ENCODE results near the gene EMX1.

EMX1 gene

DNA sequence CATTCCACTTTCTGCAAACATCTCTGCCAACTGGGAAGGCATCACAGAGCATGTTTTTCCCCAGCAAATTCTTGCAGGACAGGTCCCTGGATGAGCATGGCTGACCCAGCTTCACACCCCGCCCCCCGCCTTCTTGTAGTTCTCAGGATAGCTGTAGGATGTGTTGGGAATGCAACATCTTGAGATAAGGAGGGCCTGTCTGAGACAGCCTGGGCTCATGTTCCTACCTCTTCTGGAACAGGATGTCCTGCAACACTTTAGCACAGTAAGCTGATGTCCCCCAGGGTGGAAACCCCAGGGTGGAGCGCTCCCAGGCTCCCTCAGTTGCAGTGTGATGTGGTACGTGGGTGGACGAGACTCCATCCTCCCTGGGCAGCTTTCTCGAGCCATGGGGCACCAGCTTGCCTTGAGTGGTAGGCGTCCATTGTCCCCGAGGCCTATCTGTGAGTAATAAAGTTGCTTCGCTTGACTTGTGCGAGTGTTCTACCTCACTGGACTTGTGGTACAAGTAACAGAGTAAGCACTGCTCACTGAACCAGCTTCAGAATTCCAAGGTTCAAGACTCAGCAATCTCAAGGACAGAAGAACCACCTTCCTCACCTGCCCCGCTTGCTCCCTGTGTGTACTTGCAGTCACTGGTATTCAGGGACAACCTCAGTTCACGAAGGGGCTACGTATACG lies 48.6 kb downstream of the EMX1 start:
- no peaks in the 10 kb centered on the region for H3K27me3 ChIP-seq (ENCODE audit: insufficient read depth, low read depth)
- no peak for TF ChIP-seq CTCF (conservative IDR thresholded peaks at IDR 0.05; ENCODE audit: low read depth, low read length)
- H2AFZ ChIP-seq (ENCODE audit: low read depth), result no peak overlapping the region
- H3K4me3 ChIP-seq (IDR thresholded peaks at IDR 0.05; ENCODE audit: insufficient read depth, low read depth, low read length), result no peak overlapping the region
- no peaks in the 10 kb centered on the region for H3K79me2 ChIP-seq (ENCODE audit: insufficient read depth, low read depth)
- no peak overlapping the region for H3K4me2 ChIP-seq
- H3K9ac ChIP-seq, result no peak overlapping the region
- H4K20me1 ChIP-seq (ENCODE audit: insufficient read depth), result no peaks in the 10 kb centered on the region
- no peaks in the 10 kb centered on the region for H3K4me1 ChIP-seq (ENCODE audit: low read depth, poor library complexity, severe bottlenecking)
- no peak overlapping the region for H3K27ac ChIP-seq
- H3K36me3 ChIP-seq (ENCODE audit: insufficient read depth), result no peaks in the 10 kb centered on the region

GRCh38 chr2:72968286-72968685 lies 51.0 kb downstream of the EMX1 start:
- Histone ChIP-seq H3K27me3 (ENCODE audit: insufficient read depth, low read depth) (no peaks in the 10 kb centered on the region), H4K20me1 (ENCODE audit: insufficient read depth) (no peaks in the 10 kb centered on the region), H3K27ac (no peak overlapping the region), H3K9ac (no peak overlapping the region), H3K36me3 (ENCODE audit: insufficient read depth) (no peaks in the 10 kb centered on the region), H3K4me3 (IDR thresholded peaks at IDR 0.05; ENCODE audit: insufficient read depth, low read depth, low read length) (no peak overlapping the region), H2AFZ (ENCODE audit: low read depth) (no peak overlapping the region), H3K4me2 (no peak overlapping the region), H3K4me1 (ENCODE audit: low read depth, poor library complexity, severe bottlenecking) (no peaks in the 10 kb centered on the region), H3K79me2 (ENCODE audit: insufficient read depth, low read depth) (no peaks in the 10 kb centered on the region)
- no peak for TF ChIP-seq CTCF (conservative IDR thresholded peaks at IDR 0.05; ENCODE audit: low read depth, low read length)

DNA sequence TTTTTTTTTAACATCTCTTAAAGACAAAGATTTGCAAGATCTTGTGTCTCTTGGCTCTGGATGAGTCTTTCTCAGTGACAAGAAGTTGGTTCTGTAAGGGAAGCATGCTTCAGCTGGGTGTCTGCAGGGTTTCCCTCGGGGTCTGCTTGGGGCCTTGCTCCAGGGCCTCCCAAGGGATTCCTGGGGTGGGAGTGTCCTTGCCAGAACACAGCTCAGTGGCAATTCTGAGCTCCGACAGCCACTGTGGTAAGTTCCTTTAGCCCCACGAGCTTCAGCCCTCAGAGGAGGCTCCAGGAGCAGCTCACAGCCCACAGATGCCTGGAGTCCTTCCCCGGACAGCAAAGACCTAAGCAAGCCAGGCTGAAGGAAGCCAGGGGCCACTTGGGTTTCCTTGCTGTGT lies 52.4 kb downstream of the EMX1 start:
- Histone ChIP-seq H3K27ac (no peak overlapping the region), H3K4me2 (no peak overlapping the region), H3K4me3 (IDR thresholded peaks at IDR 0.05; ENCODE audit: insufficient read depth, low read depth, low read length) (no peak overlapping the region), H2AFZ (ENCODE audit: low read depth) (no peak overlapping the region), H4K20me1 (ENCODE audit: insufficient read depth) (no peaks in the 10 kb centered on the region), H3K9ac (no peak overlapping the region), H3K4me1 (ENCODE audit: low read depth, poor library complexity, severe bottlenecking) (no peaks in the 10 kb centered on the region), H3K79me2 (ENCODE audit: insufficient read depth, low read depth) (no peaks in the 10 kb centered on the region), H3K36me3 (ENCODE audit: insufficient read depth) (no peaks in the 10 kb centered on the region), H3K27me3 (ENCODE audit: insufficient read depth, low read depth) (no peaks in the 10 kb centered on the region)
- TF ChIP-seq CTCF (conservative IDR thresholded peaks at IDR 0.05; ENCODE audit: low read depth, low read length), result no peak

DNA sequence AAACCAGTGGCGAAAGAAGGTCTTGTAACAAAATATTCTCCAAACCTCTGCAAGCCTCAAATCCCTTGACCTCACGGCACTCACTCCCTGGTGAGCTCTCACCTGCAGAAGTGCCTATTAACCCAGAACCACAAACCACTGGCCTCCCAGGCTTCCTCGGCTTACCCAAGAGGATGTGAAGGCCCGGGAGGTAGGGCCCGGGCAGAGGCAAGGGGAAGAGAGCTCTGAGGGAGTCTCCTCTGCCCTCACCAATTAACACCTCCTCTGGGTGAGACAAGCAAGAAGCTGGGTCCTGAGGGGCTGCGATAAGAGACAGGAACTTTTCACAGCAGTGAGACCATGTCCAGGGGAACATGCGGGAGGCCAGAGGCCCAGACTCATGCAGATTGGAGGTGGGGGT lies 53.7 kb downstream of the EMX1 start:
- Histone ChIP-seq H3K4me1 (ENCODE audit: low read depth, poor library complexity, severe bottlenecking) (no peaks in the 10 kb centered on the region), H2AFZ (ENCODE audit: low read depth) (no peak overlapping the region), H3K9ac (no peak overlapping the region), H4K20me1 (ENCODE audit: insufficient read depth) (no peaks in the 10 kb centered on the region), H3K4me2 (no peak overlapping the region), H3K36me3 (ENCODE audit: insufficient read depth) (no peaks in the 10 kb centered on the region), H3K27ac (no peak overlapping the region), H3K27me3 (ENCODE audit: insufficient read depth, low read depth) (no peaks in the 10 kb centered on the region), H3K79me2 (ENCODE audit: insufficient read depth, low read depth) (no peaks in the 10 kb centered on the region), H3K4me3 (IDR thresholded peaks at IDR 0.05; ENCODE audit: insufficient read depth, low read depth, low read length) (no peak overlapping the region)
- no peak for TF ChIP-seq CTCF (conservative IDR thresholded peaks at IDR 0.05; ENCODE audit: low read depth, low read length)

Data from KMS-11 (cell line).